Spleen (tissue), 7 donors: Measurements from ENCODE around the gene DERL2.

Experiments
- CTCF ChIP-seq, 11 experiments: fragments of 200-600 bp in 7 of 11; fragments of 450-650 bp in 4 of 11; sonication (generic) in 4 of 11; IDR thresholded peaks in 8 of 11; conservative IDR thresholded peaks in 3 of 11; 1 replicate in 7 of 11; 2 replicates in 4 of 11; pipeline versions ENCODE4 v1.4.0 to v1.8.0; 2016 to 2021; ENCODE audit warnings: antibody characterized with exemption in 11 of 11, inconsistent platforms in 4 of 11, mild to moderate bottlenecking in 1 of 11
- POLR2A ChIP-seq, 3 donors: fragments of 450-650 bp; IDR thresholded peaks; one replicate each; pipeline ENCODE4 v1.5.1; 2017; ENCODE audit warnings: antibody characterized with exemption in 3 of 3, mild to moderate bottlenecking in 1 of 3
- POLR2AphosphoS5 ChIP-seq, 3 donors: sonication (generic); formaldehyde crosslinking; IDR thresholded peaks; one replicate each; pipeline ENCODE4 v1.5.1; 2017; ENCODE audit warnings: antibody characterized with exemption in 3 of 3
- donor health status: DM: no; HTN: no; CAD: no; lungs with moderate emphysema.
- donor health status: DM: no; HTN: no; CAD: no.
- donor health status: DM: no; HTN: no; CAD: no.

GRCh38 chr17:5502552-5502951 is 16.6 kb upstream of the DERL2 start:
- TF ChIP-seq CTCF (IDR thresholded peaks at IDR 0.05 in 8 of 11, conservative IDR thresholded peaks at IDR 0.05 in 3 of 11) (no peak), POLR2A (IDR thresholded peaks at IDR 0.05) (no peak), POLR2AphosphoS5 (IDR thresholded peaks at IDR 0.05) (no peak)
